ENCODE measurements around the gene ELAPOR2. TPM values are rescaled to one million over a fixed set of nuclear protein-coding genes. Genes with fewer than 3 reads are reported as not detected.

The ELAPOR2 gene
- total and polyA plus RNA-seq, 2 of the 13 experiments (the other 11 are each of a cell fraction or from before 2014, with no cell fraction given), result 7.8 to 8.4 TPM

- no peak for TF ChIP-seq RBM39 (IDR thresholded peaks at IDR 0.05; ENCODE audit: low read depth, low read length, poor library complexity, severe bottlenecking)
Measured at GRCh38 chr7:87036985-87037384, 22.5 kb downstream of the ELAPOR2 start (continued).

DNA sequence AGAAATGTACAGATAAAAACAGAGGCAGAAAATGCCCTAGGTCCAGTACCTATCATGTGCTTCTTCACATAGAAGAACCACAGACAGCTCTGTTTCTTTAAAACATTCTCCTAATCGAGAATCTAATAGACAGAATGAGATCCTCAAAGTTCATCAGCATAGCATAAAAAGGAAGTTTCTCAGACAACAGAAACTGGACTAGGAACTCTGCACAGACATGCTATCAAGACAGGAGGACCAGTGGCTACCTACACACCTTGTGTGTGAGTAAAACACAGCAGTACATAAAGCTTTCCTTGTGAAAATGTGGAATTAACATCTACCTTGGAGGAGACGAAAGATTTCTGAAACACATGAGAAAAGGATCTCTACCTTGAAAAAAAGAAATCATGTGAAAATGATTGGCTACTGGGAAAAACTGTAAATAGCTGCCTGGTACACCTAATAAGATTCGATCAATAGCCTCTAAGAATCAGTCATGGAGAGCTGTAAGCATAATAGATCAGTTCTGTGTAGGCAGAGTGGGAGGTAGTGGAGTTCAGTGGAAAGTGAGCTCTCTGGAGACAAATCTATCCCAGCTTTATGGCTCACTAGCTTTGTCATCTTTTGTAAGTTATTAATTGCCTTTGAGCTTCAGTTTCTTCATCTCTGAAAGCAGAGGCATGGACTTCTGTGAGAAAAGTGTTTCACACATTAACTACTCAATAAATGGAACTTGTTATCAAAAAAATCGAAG lies 26.7 kb downstream of the ELAPOR2 start:
- Histone ChIP-seq H3K36me3 (replicated peaks in 1 of 2; ENCODE audit: control insufficient read depth in 1 of 2, insufficient read depth in 2 of 2, low read length in 2 of 2) (no peaks in the 10 kb centered on the region), H3K27me3 (ENCODE audit: control insufficient read depth in 1 of 2, insufficient read depth in 2 of 2, low read length in 2 of 2) (no peaks in the 10 kb centered on the region), H3K4me3 (replicated peaks in 1 of 3; ENCODE audit: insufficient read depth in 1 of 3, low read depth in 2 of 3, low read length in 3 of 3) (no peak overlapping the region), H3K4me1 (ENCODE audit: insufficient read depth, low read length) (0 out of 2 replicates have a peak, but pooled peaks cover 2% of the 10 kb centered on the region), H3K27ac (ENCODE audit: extremely low read length, insufficient read depth, low read length) (no peak overlapping the region), H3K79me2 (ENCODE audit: insufficient read depth, low read length) (peaks cover 10% of the 10 kb centered on the region), H3K9me3 (ENCODE audit: low read length) (no peaks in the 10 kb centered on the region), H3K4me2 (ENCODE audit: low read depth, low read length) (no peak overlapping the region), H2AFZ (ENCODE audit: low read length) (no peak overlapping the region), H4K20me1 (ENCODE audit: insufficient read depth, low read length) (no peaks in the 10 kb centered on the region), H3K9ac (ENCODE audit: insufficient read depth, low read depth, low read length) (no peak overlapping the region)
- BruUV-seq (replicated peaks), result no TSS peak
- ChIA-PET CTCF (ENCODE audit: low intra/inter-chr PET ratio, low total read pairs) (no interaction called here), POLR2A (no interaction called here)
- WGBS (ENCODE audit: low lambda C conversion rate), result 40% methylated on average over 4 of the region's 4 CpGs
- FAIRE-seq (no peak), DNase-seq (ENCODE audit: low spot score) (no peak), ATAC-seq (no peak)
- intact Hi-C loops (cut with micrococcal nuclease; ENCODE audit: unreplicated experiment), result no loop called here
- in situ Hi-C loops (cut with HindIII; ENCODE audit: extremely low pct_ligation_motif_present, low pct_unique_long_range_greater_than_20kb), result no loop called here
- TF ChIP-seq ZNF230 (CRISPR knock-in tag; IDR thresholded peaks at IDR 0.05), result no peak
- no peak for TF ChIP-seq MLLT10 (CRISPR knock-in tag; IDR thresholded peaks at IDR 0.05)
- TF ChIP-seq, protein P1, sequence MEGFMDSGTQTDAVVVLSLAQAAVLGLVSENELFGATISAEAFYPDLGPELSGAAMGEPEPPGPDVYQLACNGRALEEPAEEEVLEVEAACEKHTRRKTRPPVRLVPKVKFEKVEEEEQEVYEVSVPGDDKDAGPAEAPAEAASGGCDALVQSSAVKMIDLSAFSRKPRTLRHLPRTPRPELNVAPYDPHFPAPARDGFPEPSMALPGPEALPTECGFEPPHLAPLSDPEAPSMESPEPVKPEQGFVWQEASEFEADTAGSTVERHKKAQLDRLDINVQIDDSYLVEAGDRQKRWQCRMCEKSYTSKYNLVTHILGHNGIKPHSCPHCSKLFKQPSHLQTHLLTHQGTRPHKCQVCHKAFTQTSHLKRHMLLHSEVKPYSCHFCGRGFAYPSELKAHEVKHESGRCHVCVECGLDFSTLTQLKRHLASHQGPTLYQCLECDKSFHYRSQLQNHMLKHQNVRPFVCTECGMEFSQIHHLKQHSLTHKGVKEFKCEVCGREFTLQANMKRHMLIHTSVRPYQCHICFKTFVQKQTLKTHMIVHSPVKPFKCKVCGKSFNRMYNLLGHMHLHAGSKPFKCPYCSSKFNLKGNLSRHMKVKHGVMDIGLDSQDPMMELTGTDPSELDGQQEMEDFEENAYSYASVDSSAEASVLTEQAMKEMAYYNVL (CRISPR knock-in tag; IDR thresholded peaks at IDR 0.05; ENCODE audit: borderline replicate concordance), result no peak
- no peak for TF ChIP-seq MEIS1 (CRISPR knock-in tag; IDR thresholded peaks at IDR 0.05; ENCODE audit: borderline replicate concordance)
- no peak for TF ChIP-seq ATRX (CRISPR knock-in tag; IDR thresholded peaks at IDR 0.05; ENCODE audit: borderline replicate concordance)
- TF ChIP-seq ZBTB42 (CRISPR knock-in tag; IDR thresholded peaks at IDR 0.05), result no peak
- TF ChIP-seq USF2 (IDR thresholded peaks at IDR 0.05; ENCODE audit: low read depth, low read length), result no peak
- no peak for TF ChIP-seq USF2 (CRISPR knock-in tag; IDR thresholded peaks at IDR 0.05; ENCODE audit: borderline replicate concordance)
- no peak for TF ChIP-seq HCFC1 (IDR thresholded peaks at IDR 0.05; ENCODE audit: low read depth, low read length)
- no peak for TF ChIP-seq MAF1 (CRISPR knock-in tag; IDR thresholded peaks at IDR 0.05; ENCODE audit: borderline replicate concordance)
- TF ChIP-seq NONO (IDR thresholded peaks at IDR 0.05), result no peak
- no peak for TF ChIP-seq NONO (CRISPR knock-in tag; conservative IDR thresholded peaks at IDR 0.05)
- no peak for TF ChIP-seq KMT2B (CRISPR knock-in tag; IDR thresholded peaks at IDR 0.05)
- no peak for TF ChIP-seq MAFG (CRISPR knock-in tag; IDR thresholded peaks at IDR 0.05)
- no peak for TF ChIP-seq ZBTB20 (CRISPR knock-in tag; IDR thresholded peaks at IDR 0.05; ENCODE audit: borderline replicate concordance, low read depth)
- no peak for TF ChIP-seq IKZF1 (IDR thresholded peaks at IDR 0.05)
- no peak for TF ChIP-seq ZNF660 (CRISPR knock-in tag; IDR thresholded peaks at IDR 0.05; ENCODE audit: borderline replicate concordance, low read depth)
- TF ChIP-seq ZBTB7B (CRISPR knock-in tag; IDR thresholded peaks at IDR 0.05), result no peak
- no peak for TF ChIP-seq DNMT3B (CRISPR knock-in tag; conservative IDR thresholded peaks at IDR 0.05)

All from HepG2 (cell line).